ENCODE measurements around the gene LRRC52.
"Not testable (repeated sequence)": the region's sequence is repeated elsewhere in the genome, so short reads cannot be mapped to it uniquely, and the experiment has no call there.

LRRC52 gene

DNA sequence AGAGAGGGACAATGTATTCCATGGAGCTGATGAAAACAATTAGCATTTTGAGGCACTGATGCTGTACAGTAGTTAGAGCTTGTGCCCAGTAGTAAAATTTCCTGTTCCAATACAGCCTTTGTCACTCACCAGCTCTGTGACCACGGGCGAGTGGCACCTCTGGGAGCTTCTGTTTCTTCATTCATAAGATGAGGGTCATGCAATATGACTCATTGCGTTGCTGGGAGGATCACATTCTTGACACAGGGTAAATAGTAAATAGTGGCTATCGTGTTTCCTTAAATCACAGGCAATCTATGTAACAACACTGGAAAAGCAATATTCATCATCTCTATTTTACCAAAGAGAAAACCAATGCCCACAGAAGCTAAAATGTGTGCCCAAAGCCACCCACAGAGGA, 4.5 kb upstream of the LRRC52 start:
- no peak for DNase-seq

DNA sequence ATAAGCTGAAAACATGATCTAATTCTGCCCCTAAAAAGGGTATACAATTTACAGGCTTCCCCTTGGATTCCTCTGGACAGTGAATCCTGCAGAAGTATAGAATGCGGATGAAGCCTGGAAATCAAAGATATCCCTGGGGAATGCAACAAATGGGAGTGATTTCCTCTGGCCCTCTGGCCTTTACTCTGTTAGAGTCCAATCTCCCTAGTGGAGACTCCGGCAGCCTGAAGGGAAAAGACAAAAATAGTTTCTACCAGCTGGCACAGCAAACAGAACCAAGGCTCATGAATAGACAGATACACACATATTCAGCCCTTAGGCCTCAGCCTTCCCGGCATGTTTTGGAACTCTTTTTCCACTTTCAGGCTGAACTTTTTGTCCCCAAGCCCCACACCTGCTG, 3.9 kb upstream of the LRRC52 start:
- no peak for DNase-seq

DNA sequence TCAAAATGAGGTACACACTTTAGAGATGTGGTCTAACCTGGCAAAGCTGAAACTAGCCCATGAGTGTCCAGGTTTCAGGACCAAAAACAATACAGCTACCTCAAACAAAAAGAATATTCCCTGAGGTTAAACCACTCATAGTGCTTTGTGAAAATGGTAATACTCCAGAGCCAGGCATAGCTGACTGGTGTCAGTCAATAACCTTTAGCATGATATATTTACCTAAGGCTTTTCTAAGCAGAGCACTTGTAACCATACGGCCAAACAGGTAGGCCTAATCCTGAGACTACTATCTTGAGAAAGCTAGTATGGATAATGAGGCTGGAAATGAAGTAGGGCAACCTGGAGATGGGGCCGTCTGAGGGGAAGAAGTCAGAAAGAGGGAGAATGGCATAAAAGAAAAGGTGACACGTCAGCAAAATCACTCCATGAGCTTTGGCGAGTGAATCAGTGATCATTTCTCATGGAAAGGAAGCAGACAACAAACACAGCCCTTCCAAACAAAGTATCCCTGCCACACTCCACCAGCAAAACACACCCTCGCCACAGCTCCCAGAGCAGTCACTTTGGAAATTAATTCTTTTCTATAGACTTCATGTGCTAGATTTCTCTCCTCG, 1.7 kb upstream of the LRRC52 start:
- no peak for DNase-seq

DNA sequence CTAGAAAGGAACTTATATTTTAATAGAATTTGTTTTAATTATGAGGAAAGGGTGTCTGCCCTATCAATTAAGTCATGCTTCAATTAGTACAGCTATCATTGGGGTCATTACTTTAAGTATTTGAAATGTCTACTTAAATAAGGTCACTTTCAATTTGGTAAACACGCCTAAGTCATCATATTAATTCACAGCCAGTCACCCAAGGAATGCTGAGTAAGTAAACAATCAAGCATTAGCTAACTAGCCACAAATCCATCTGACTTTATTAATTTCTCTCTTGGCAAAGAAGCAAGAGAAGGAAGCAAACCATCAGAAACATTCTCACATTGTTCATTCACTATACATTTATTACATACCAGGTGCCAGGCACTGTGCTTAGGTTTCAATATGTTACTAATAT, 1.2 kb upstream of the LRRC52 start:
- no peak for DNase-seq

DNA sequence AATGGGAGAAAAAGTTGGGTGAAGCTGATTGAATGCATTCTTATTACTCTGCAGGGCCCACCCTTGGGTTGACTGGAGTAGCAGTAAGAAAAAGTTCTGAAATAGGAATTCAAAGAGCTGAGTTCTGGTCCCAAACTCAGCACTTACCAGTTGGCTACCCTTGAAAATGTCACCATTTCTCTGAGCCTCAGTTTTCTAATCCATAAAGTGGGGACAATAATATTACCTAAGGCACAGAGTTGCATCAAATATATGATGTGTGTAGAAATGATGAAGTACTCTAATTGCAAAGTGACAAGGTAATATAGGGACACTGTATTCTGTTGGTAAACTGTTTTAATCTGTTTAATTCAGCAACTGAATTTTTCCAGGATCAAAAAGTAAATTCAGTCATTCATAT, 1.2 kb downstream of the LRRC52 start:
- DNase-seq = no peak

DNA sequence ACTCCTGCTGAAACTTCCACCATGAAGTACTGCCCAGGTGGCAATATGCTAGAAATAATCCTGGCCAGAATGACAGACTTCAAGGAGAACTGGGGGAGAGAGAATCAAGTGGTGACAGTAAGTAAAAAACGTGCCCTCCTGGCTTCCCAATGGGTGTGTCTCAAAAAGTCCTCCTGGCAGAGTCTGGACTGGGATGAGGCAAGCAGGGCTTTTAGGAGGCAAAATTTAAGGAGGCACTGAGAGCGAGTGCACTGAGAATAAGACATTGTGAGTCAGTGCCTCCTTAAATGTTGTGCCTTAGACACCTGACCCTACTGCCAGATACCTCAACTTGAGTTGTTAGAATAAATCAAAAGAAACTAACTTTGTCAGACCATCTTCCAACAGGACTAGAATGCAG, 2.2 kb downstream of the LRRC52 start:
- DNase-seq = no peak

DNA sequence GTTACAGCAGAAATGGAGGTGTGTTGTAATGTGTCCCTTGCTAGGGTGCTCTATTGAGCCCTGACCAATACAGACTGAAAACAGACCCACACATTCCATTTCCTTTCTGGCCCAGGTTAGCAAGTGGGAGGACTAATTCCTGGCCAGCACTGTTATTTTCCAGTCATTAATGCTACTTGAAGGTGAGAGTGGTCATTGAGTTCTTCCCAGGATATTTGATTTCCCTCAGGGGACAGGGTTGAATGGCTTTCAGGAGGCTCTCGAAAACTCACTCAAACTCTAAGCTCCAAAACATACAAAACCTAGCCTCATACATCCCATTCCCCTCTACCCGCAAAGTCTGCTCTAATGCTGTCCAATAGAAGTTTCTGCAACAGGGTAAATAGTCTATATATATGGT, 6.2 kb downstream of the LRRC52 start:
- no peak for DNase-seq

DNA sequence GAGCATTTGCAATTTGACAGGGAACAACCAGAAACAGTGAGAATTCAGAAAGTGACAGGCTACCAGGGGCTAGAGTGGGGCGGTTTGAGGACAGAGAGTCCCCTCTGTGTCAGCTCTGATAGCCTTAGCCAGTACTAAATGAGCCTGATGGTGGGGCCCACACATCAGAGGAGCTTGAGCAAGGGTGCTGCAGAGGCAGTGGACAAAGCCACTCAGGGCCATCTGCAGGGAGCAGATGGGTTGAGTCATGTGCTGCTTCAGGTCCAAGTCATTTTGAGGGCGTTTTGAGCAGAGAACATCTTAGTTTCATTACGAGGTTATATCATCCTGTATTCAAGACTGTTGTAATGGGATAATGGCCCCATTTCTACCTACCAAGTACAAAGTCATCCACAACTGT, 7.7 kb downstream of the LRRC52 start:
- no peak for DNase-seq

DNA sequence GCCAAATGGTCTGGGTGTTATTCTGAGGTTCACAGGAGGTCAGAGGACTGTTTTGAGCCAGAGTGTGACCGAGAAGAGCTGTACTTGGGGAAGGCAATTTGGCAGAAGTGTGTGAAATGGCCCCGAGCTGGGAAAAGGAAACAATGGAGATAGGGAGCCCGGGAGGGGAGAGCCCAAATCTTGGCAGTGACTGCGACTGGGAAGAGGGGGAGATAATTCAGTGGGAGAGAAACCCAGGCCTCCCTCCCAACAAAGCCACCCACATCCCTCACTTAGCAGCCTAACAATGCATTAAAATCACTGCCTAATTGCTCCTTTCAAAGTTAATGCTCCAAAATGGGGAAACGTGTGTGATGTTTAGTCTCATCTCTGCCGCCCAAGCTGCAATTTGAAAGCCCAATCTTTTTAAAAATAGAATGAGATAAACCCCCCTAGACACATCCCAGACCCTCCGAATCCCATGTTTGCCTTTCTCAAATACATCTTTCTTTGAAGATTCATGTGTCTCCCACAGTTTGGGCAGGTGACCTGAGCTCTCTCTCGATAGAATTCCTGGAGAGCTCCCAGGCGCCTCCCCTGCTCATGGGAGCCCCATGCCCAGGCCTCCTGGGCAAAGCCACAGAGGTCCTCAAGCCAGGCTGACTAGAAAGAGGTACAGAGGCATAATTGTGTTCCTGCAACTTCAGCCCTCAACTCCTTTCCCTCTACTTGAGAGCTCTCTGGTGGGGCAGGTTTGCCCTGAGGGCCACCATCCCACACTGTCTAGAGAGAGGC, 17.3 kb downstream of the LRRC52 start:
- DNase-seq = no peak

DNA sequence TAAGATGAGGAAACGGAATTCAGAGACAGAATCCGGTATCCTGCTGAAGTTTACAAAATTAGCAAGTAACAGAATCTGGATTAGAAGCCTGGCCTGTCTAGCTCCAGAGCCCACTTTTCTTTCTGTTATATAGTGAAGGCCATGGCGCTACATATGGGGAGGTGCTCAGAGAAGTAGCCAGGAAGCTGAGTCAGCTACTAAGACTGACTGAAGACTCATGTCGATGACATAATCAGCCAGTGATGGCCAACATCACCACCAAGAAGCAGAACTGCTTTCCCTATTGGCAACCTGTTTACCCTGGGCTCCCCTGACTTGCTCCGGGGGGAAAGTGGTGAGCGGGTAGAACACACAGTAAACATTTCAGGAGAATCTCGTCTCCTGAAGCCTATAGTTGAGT, 18.8 kb downstream of the LRRC52 start:
- DNase-seq = no peak

DNA sequence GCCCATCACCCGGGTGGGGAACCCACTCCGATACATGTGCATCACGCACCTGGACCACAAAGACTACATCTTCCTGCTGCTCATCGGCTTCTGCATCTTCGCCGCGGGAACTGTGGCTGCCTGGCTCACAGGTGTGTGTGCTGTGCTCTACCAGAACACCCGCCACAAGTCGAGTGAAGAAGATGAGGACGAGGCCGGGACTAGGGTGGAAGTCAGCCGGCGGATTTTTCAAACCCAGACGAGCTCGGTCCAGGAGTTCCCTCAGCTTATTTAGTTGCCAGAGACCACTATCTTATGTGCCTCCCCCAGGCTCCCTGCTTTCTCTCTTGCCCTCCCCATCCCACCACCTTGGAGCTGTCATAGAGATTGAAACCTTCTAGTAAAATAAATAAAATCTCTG, 19.8 kb downstream of the LRRC52 start:
- DNase-seq = no peak

DNA sequence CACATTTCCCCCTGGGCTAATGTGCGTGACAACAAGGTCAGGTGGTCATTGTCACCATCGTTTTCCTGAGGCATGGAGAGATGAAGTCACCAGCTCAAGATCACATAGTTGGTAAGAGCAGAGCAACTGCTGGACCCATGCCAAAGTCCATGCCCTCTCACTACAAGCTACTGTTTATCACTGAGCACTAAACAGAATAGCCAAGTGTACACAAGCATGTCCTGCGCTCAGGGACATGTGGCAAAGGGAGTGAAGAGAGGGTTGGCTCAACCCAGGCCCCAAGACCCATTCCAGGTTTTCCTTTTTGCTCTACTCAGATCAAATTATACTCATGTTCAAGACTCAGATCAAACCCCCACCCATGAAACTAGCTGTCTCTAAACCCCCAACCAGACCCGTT, 20.8 kb downstream of the LRRC52 start:
- DNase-seq = no peak

DNA sequence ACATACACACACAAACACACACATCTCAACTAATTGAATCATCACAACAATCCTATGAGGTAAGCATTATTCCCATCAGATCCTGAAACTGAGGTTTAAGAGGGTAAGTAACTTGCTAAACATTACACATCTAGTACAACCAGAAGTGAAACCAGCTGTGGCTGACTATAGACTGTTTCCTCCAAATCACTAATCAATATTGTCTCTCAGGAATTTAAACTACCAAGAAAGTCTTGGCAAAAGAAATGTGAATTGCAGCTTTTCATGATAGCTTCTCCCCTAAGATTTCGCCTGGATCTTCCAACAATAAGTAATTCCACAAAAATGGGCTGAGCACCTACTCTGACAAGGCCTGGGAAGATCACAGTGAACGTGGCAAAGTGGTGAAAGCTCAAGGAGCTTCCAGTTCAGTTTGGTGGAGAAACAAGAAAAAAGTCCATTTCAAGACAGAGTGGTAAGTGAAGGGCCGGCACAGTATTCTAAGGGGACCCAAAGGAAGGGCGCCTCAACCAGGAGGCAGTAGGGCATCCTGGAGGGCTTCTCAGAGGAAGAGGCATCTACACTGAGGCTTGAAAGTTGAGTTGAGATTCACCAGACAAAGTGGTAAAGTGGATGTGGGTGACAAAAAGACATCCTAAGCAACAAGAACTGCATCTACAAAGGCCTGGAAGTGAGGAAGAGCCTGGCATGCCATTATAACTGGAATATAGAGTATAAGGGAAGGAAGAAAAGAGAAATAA, 22.1 kb downstream of the LRRC52 start:
- DNase-seq = no peak

DNA sequence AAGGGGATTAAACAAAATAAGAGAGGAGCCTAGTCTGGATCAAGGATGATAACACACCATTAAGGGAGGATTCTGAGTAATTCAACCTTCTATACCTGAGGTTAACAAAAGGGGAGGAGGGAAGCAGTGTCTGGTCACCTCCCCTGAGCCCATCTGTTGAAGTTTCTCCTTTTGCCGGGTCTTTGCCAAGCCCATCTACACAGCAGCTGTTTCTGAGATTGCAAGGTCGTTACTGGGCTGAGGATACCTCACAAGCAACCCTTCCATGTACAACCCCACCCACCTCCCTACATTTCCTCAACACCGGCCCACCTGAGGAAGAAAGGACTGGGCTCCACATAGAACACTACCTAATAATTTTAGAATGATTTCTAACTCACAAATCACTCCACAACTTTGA, 26.3 kb downstream of the LRRC52 start:
- DNase-seq = peak; percentile 36

DNA sequence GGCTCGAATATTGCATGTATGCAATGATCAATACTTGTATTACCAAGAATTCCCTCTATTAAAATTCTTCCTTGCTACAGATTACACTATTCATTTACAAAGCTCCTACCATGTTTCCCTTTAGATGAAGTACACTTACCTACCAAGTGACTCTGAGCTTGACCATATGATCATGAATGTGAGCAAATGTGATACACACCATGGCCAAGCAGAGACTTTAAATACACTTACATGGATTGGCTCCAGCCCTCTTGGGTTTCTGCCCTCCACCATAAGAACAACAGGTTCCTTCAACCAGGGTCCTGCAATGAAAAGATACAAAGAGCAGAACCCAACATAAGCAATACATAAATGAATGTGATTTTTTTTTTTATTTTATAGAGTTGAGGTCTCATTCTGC, 30.0 kb downstream of the LRRC52 start:
- DNase-seq = no peak

DNA sequence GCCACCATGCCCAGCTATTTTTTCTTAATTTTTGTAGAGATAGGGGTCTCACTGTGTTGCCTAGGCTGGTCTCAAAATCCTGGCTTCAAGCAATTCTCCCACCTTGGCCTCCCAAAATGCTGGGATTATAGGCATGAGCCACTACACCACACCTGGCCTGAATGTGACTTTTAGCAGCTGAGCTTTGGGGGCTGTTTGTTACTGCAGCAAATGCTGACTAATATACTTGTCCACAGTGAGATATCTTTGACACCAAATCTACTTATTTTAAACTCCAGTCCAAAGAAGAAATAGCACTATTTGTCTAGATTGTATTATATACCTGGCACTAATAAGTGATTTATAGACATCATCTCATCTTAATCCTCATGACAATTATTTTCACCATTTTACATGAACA, 30.5 kb downstream of the LRRC52 start:
- no peak for DNase-seq

DNA sequence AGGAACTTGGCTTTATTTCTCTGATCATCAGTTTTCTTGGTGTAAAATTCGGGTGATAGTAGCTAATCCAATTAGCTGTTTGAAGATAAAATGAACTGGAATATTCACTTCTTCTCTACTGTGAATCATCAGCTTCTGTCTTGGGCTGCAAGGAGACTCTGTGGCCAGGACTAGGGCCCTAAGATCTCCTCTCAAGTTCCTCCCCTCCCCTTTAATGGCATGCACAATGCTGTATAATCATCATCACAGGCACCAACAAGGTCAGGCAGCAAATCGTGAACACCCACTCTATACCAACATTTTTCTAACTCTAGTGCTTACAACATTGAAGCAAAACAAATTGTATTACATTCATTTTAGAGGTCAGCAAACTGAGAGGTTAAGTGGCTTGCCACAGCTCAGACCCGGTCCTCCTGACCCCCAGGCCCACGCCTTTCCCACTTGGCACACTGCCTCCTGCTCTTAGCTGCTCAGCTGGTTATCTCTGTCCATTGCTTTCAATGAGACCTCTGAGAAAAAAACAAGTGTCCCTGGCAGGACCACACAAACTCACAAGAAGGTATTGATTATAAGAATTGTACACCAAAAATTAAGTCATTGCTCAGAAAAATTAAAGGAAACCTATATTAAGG, 31.8 kb downstream of the LRRC52 start:
- DNase-seq = no peak

DNA sequence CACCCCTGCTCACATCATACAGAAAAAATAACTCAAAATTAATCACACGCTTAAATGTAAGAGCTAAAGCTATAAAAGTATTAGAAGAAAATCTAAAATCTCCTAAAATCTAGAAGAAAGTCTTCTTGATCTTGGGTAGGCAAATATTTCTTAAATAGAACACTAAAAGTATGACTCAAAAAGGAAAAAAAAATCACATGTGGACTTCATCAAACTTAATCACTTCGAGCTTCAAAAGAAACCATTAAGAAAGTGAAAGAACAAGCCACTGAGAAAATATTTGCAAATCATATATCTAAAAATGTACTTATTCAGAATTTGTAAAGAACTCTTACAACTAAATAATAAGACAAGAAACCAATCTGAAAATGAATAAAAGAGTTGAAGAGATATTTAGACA, 32.7 kb downstream of the LRRC52 start:
- DNase-seq = no peak

DNA sequence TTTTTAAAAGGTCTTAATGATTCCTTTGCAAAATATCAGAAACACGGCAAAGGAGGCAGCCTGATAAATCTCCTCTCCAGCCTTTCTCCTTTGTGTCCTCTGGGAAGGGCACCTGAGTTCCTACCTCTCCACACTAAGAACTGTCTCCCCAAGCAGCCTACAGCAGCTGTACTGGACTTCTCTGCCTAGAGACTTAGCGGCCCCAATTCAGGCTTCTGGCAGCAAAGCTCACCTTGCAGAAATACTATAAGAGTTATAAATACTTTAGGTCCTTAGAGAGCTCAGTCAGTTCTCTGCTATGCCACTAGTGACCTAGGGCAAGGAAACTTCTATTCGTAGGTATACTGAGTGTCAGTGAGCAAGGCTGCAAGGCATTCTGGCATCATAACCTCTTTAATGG, 33.9 kb downstream of the LRRC52 start:
- no peak for DNase-seq

DNA sequence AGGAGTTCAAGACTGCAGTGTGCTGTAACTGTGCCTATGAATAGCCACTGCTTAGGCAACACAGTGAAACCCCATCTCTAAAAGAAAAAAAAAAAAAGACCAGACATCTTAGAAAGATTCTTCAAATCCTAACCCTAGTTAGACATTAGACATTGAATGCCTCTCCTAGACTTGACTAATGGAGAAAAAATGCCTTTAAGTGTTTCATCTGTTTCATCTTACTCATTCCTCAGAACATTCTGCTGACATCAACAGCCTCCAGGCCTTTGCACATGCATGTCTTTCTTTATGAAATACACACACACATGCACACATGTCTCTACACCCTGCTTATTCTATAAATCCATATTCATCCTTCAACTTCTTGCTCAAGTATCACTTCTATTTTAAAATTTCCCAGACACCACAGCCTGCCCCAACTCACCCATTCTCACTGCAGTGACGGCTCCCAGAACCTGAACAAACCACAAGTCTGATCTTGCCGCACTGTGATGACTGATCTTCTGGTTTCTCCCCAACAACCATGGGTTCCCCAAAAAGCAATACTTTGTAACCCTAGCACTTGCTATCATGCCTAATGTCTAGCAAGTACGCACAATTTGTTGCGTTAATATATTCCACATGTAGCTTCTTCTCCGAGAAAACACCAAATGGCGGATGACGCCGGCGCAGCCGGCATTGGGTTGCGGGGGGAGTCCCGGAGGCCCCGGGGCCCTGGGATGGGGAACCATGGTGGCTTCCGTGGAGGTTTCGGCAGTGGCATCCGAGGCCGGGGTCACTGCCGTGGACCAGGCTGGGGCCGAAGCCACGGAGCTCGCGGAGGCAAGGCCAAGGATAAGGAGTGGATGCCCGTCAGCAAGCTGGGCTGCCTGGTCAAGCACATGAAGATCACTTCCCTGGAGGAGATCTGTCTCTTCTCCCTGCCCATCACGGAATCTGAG, 37.4 kb downstream of the LRRC52 start:
- no peak for DNase-seq

DNA sequence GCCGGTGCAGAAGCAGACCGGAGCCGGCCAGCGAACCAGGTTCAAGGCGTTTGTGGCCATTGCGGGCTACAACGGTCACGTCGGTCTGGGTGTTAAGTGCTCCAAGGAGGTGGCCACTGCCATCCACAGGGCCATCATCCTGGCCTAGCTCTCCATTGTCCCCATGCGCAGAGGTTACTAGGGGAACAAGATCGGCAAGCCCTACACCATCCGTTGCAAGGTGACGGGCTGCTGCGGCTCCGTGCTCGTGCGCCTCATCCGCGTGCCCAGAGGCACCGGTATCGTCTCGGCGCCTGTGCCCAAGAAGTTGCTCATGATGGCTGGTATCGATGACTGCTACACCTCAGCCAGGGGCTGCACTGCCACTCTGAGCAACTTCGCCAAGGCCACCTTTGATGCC, 38.1 kb downstream of the LRRC52 start:
- no peak for DNase-seq

DNA sequence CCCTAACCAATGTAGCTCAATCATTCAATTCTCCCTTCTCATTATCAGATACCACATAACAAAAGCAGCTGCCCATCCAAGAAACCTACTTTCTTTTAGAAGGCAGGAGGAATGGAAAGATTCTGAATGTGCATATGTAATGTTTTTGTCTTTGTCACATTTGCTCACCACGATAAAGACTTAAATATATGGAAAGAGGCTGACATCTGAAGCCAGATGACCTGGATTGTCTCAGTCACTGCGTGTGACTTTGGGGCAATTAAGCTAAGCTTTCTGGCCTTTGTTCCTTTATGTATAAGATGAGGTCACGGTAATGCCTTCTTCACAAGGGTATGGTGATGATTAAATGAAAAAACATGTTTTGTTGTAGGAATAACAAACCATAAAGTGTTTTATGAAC, 42.6 kb downstream of the LRRC52 start:
- DNase-seq = no peak

DNA sequence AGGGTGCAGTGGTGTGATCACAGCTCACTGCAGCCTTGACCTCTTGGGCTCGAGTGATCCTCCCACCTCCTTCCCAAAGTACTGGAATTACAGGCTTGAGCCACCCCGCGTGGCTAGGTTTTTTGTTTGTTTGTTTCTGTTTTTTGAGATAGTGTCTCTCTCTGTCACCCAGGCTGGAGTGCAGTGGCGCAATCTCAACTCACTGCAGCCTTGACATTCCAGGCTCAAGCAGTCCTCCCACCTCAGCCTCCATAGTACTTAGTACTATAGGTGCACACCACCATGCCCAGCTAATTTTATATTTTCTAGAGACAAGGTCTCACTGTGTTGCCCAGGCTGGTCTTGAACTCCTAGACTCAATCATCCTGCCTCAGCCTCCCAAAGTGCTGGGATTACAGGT, 47.6 kb downstream of the LRRC52 start:
- DNase-seq = not testable (repeated sequence)
